Stomach smooth muscle (tissue), 2 donors: ENCODE data around the gene HRK.

Experiments used
- H3K27ac ChIP-seq: one replicate; pipeline ENCODE4 v1.7.0; 2013; ENCODE audit warnings: mild to moderate bottlenecking, low read length, inconsistent platforms
- H3K27me3 ChIP-seq, 2 donors: one replicate each; pipeline ENCODE4 v1.7.0; 2013; ENCODE audit warnings: low read length in 2 of 2; ENCODE audit not compliant: insufficient read depth in 2 of 2, control insufficient read depth in 1 of 2
- H3K36me3 ChIP-seq, 2 donors: one replicate each; pipeline ENCODE4 v1.7.0; 2013; ENCODE audit warnings: low read length in 2 of 2; ENCODE audit not compliant: control insufficient read depth in 2 of 2, insufficient read depth in 2 of 2
- H3K4me1 ChIP-seq: one replicate; pipeline ENCODE4 v1.7.0; 2013; ENCODE audit warnings: low read length; ENCODE audit not compliant: control insufficient read depth, insufficient read depth
- H3K4me3 ChIP-seq, 2 donors: one replicate each; pipeline ENCODE4 v1.7.0; 2013; ENCODE audit warnings: low read length in 2 of 2
- H3K9ac ChIP-seq, 2 donors: one replicate each; pipeline ENCODE4 v1.7.0; 2013; ENCODE audit warnings: low read length in 2 of 2, mild to moderate bottlenecking in 1 of 2
- H3K9me3 ChIP-seq, 2 donors: one replicate each; pipeline ENCODE4 v1.7.0; 2013; ENCODE audit warnings: low read length in 2 of 2; ENCODE audit not compliant: control insufficient read depth in 2 of 2
- donor health status: healthy.
- donor health status: Pancreatic carcinoma.

HRK gene

DNA sequence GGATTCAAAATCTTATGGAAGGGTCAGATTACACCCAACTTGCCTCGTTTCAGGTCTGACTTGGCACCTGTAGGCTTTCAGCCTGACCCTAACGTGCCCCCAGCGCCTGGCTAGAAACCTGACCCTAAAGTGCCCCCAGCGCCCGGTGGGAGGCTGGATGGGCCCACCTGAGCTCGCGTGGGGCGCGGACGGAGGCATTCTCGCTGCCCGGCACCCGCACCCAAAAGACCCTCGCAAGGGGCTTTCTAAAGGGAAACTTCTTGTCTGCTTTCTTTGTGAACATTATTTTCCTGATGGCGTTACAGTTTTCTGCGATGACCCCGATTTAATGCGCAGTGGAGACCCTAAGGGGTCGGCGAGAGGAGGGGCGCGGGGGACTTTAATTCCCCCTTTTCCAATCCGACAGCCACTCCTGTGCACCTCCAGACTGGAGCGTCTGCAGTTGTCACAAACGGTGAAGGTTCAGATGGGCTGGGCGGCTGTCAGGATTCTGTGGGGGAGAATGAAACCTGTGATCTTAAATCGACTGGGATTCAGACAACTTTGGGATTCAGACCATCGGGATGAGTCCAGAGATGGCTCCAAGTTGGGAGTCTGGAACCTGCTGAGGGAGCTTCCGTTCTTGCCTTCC is 751 bp upstream of the HRK start:
- no peak overlapping the region for H3K27ac ChIP-seq
- no peaks in the 10 kb centered on the region for H3K36me3 ChIP-seq
- no peak overlapping the region for H3K9ac ChIP-seq
- peaks cover 26% of the 10 kb centered on the region for H3K4me1 ChIP-seq
- H3K9me3 ChIP-seq, result no peaks in the 10 kb centered on the region
- peaks cover 54 to 64% of the 10 kb centered on the region in 2 donors for H3K27me3 ChIP-seq
- H3K4me3 ChIP-seq, result peak overlapping the region; percentile 46 to 55

DNA sequence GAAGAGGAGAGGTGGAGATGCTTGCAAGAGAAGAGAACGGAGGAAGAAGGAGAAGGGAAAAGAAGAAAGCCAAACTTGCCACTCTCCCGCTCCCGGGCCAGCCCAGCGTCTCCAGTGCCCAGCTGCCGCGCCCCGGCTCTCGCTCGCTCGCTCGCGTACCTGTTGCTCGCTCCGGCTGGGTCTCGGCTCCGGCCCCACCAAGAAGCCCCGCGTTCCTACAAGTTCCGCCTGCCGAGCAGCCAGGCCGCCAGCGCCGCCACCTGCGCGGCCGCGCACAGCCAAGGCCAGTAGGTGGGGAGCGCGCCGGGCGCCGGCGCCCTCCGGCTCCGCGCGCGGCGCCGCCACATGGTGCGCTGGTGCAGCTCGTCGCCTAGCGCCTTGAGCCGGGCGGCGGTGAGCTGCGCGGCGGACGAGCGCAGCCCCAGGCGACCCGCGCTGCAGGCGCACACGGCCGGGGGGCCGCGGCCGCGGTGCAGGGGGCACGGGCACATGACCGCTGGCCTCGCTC is 370 bp downstream of the HRK start:
- Histone ChIP-seq H3K9ac (no peak overlapping the region), H3K4me1 (peaks cover 26% of the 10 kb centered on the region), H3K27ac (no peak overlapping the region), H3K36me3 (no peaks in the 10 kb centered on the region), H3K27me3 (peaks cover 58 to 73% of the 10 kb centered on the region in 2 donors), H3K9me3 (no peaks in the 10 kb centered on the region), H3K4me3 (peak overlapping the region in 1 of 2 donors; percentile 55)

DNA sequence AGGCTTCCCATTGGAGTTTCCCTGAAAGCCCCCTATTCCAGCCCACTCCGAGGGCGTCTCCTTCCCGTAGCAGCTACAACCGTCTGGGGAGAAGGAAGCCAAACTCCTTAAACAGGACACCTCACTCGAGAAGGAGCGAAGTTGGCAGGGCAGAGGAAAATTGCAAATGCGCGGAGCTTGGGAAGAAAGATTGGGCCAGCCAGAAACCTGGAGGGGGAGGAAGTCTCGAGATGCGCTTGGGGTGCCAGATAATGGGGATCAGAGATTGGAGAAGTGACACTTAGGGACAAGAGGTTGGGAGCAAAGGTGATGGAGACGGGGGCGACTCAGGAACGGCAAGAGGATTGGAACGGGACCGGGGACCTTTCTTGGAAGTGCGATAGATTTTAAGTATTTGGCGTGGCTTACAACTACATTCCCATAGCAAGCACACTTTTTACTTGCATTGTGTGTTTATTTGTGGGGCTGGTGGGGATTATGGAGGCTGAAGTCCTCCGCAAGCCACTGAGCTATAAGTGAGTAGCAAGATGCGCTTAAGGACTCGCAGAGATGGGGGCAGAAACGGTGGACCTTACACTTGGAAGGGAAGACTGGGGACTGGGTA is 926 bp downstream of the HRK start:
- H3K36me3 ChIP-seq, result no peaks in the 10 kb centered on the region
- no peak overlapping the region for H3K9ac ChIP-seq
- peaks cover 60 to 73% of the 10 kb centered on the region in 2 donors for H3K27me3 ChIP-seq
- H3K4me1 ChIP-seq, result peaks cover 26% of the 10 kb centered on the region
- H3K27ac ChIP-seq, result no peak overlapping the region
- H3K9me3 ChIP-seq, result no peaks in the 10 kb centered on the region
- peak overlapping the region in 1 of 2 donors; percentile 55 for H3K4me3 ChIP-seq

- Histone ChIP-seq H3K4me3 (peak overlapping the region in 1 of 2 donors; percentile 8), H3K9ac (no peak overlapping the region), H3K9me3 (peaks cover under 1 to 2% of the 10 kb centered on the region in 2 donors), H3K36me3 (no peaks in the 10 kb centered on the region), H3K27ac (no peak overlapping the region), H3K27me3 (peaks cover 60 to 71% of the 10 kb centered on the region in 2 donors), H3K4me1 (peaks cover 26% of the 10 kb centered on the region)
These were observed 1.6 kb downstream of the HRK start for GRCh38 chr12:116879509-116880212.

DNA sequence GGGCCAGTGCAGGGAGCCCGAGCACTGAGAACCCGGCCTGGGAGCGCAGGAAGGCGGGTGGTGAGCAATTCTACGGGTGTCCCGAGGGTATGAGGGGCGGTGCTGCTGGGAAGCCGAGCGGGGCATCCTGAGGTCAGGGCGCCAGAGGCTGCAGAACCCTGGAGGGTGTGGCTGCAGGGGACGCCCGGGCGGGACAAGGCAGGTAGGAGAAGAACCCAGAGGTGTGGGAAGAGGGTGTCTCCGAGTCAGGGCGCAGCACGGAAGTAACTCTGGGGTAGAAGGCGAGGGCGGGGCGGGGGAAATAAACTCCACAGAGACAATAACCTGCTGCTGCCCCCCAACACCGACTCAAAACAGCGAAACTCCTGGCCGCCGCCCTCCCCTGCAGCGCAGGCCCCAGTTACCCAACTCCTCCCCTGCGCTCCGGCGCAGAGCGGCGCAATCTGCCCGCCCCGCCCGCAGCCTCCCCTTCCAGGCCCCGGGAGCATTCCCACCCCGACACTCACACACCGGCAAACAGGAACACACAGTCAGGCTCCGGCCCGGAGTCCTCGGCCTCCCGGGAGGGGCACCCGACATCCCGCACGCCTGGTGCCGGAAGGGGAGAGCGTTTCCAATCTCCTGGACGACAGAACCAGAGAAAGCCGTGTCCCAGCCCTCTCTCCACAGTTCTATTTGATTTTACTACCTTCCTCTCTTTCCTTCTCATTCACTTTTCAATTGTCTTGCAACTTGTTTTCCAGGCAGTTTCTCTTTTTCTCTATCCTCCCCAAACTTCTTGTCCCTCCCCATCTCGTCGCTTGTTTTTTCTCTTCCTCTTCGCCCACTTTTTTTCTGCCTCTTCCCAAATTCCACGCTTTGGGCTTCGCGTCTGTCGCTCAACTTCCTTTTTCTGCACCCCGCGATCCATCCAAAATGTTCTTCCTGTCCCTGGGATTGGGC is 2.4 kb downstream of the HRK start:
- H3K4me3 ChIP-seq, result no peak overlapping the region
- H3K27ac ChIP-seq, result no peak overlapping the region
- peaks cover 4 to 7% of the 10 kb centered on the region in 2 donors for H3K9me3 ChIP-seq
- no peaks in the 10 kb centered on the region for H3K36me3 ChIP-seq
- H3K9ac ChIP-seq, result no peak overlapping the region
- peaks cover 26% of the 10 kb centered on the region for H3K4me1 ChIP-seq
- H3K27me3 ChIP-seq, result peaks cover 59 to 69% of the 10 kb centered on the region in 2 donors

DNA sequence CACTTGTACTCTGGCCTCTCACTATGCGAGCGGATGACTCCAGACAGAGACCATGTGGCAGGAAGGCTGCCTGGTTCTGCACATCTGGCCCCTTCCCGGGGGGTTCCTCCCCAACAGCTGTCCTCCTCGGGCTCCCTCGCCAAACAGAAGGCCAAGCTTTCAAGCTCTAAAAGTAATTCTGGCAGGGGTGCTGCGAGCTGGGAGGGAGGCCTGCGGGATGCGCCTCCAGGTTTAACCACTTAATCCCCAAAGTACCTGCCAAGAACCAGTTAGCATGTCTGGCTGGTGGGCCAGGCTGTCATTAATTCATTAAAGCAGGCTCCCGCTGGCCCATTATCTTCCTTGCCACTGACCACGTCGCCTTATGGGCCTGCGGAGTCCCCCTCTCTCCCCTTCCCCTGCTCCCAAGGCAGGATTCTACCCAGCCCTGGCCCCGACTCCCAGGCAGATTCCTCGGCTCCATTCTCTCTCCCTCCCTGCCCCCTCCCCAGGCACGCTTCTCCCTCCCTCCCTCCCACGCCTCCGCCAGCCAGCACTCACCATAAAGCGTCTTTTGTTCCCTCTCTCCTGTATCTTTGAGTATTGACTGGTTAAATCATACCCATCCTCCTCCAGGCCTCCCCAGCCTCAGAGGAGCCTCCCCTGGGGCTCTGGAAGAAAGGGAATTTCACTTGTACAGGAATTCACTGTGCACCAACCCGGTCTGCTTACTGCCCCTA is 4.9 kb downstream of the HRK start:
- Histone ChIP-seq H3K27me3 (peaks cover 42 to 47% of the 10 kb centered on the region in 2 donors), H3K4me1 (peaks cover 19% of the 10 kb centered on the region), H3K9ac (no peak overlapping the region), H3K27ac (no peak overlapping the region), H3K9me3 (peaks cover 4 to 7% of the 10 kb centered on the region in 2 donors), H3K4me3 (no peak overlapping the region), H3K36me3 (no peaks in the 10 kb centered on the region)

DNA sequence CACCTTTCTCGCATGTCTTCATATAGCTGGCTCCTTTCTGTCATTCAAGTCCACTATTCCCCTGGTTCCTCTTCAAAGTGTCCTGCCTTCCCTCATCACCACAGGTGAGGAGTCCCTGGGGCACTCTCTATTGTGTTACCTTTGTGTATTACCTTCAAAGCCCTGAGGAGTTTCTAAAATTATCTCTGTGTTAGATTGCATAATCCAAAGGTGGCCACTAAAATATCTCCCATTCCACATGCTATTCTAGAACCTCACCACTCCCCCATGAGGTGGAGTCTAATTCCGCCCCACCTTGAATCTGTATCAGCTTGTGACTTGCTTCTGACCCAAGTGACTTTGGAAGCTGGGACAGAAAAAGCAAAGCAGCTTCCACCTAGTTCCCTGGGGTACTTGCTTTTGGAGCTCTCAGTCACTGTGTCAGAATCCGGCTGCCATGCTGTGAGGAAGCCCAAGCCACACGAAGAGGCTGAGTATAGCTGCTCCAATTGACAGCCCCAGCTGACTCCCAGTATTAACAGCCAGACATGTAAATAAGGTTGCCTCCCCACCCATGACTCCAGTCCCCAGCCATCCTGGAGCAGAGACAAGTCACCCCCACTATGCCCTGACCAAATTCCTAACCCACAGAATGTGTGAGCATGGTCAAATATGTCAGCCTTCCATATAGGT is 6.8 kb downstream of the HRK start:
- no peaks in the 10 kb centered on the region for H3K36me3 ChIP-seq
- peaks cover 11% of the 10 kb centered on the region for H3K4me1 ChIP-seq
- no peak overlapping the region for H3K27ac ChIP-seq
- no peak overlapping the region for H3K9ac ChIP-seq
- H3K9me3 ChIP-seq, result peaks cover 4 to 7% of the 10 kb centered on the region in 2 donors
- peaks cover 32 to 33% of the 10 kb centered on the region in 2 donors for H3K27me3 ChIP-seq
- H3K4me3 ChIP-seq, result no peak overlapping the region

DNA sequence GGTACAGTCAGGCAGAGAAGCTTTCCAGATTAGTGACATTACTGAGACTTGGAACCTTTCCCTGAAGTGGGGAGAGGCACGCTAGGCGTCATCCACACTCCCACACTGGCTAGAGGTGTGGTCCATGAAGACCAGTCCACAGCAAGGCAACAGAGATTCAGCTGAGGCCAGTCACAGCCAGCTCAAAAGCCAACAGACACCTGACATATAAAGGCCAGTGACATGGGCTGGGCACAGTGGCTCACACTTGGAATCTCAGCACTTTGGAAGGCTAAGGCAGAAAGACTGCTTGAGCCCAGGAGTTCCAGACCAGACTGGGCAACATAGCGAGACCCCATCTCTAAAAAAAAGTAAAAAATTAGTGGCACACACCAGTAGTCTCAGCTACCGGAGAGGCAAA is 10.9 kb downstream of the HRK start:
- Histone ChIP-seq H3K9ac (no peak overlapping the region), H3K4me3 (no peak overlapping the region), H3K9me3 (peaks cover 4 to 7% of the 10 kb centered on the region in 2 donors), H3K27me3 (peaks cover 0 to 7% of the 10 kb centered on the region in 2 donors), H3K4me1 (no peaks in the 10 kb centered on the region), H3K27ac (no peak overlapping the region), H3K36me3 (no peaks in the 10 kb centered on the region)

GRCh38 chr12:116867523-116867922 is 13.7 kb downstream of the HRK start:
- Histone ChIP-seq H3K36me3 (no peaks in the 10 kb centered on the region), H3K27me3 (peaks cover 4 to 5% of the 10 kb centered on the region in 2 donors), H3K27ac (no peak overlapping the region), H3K9me3 (no peaks in the 10 kb centered on the region), H3K9ac (no peak overlapping the region), H3K4me1 (no peaks in the 10 kb centered on the region), H3K4me3 (no peak overlapping the region)
